GM12873 (cell line): ENCODE data around the gene MEGF11.

ENCODE experiments used
- CTCF ChIP-seq: IDR thresholded peaks from 2 replicates; pipeline ENCODE4 v1.5.1; 2012; ENCODE audit warnings: low read depth, mild to moderate bottlenecking, moderate library complexity, low read length, control low read depth; ENCODE audit not compliant: insufficient read depth; ENCODE audit errors: missing control alignments

Gene MEGF11

GRCh38 chr15:66131200-66131599, 122.3 kb downstream of the MEGF11 start:
- TF ChIP-seq CTCF = no peak

GRCh38 chr15:66130496-66131034, 123.0 kb downstream of the MEGF11 start:
- no peak for TF ChIP-seq CTCF

GRCh38 chr15:66129586-66129985, 124.0 kb downstream of the MEGF11 start:
- no peak for TF ChIP-seq CTCF

- TF ChIP-seq CTCF = no peak
Observed at GRCh38 chr15:66128116-66128680, 125.4 kb downstream of the MEGF11 start.

GRCh38 chr15:66126456-66126855, 127.1 kb downstream of the MEGF11 start:
- no peak for TF ChIP-seq CTCF

GRCh38 chr15:66126031-66126441, 127.5 kb downstream of the MEGF11 start:
- no peak for TF ChIP-seq CTCF

GRCh38 chr15:66124651-66125050, 128.9 kb downstream of the MEGF11 start:
- no peak for TF ChIP-seq CTCF
